ENCODE measurements around the gene LEO1. TPM values are rescaled to one million over a fixed set of nuclear protein-coding genes. Genes with fewer than 3 reads are reported as not detected.

The LEO1 gene
- total and polyA plus RNA-seq, 4 donors, result 11.3 to 23.3 (median 13.9) TPM

DNA sequence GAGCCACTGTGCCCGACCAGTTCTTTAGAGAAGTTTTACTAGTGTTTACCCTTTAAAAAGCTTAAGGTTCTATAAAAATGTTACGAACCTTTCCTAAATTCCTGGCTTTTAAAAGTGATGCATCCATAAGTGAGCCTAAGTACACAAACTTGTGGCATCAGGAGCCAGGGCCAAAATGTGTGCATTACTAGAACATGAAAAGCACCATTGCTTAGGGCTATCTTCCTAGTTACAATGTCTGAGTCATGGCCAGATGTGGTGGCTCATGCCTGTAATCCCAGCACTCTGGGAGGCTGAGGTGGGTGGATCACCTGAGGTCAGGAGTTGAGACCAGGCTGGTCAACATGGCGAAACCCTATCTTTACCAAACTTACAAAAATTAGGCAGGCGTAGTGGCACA is 39.9 kb downstream of the LEO1 start:
- no peak overlapping the region for H3K27ac ChIP-seq (ENCODE audit: low read depth in 1 of 2, low read length in 2 of 2)
- no peak overlapping the region for H3K4me3 ChIP-seq (ENCODE audit: low read depth in 1 of 3, low read length in 3 of 3)
- no peaks in the 10 kb centered on the region for H3K4me1 ChIP-seq (ENCODE audit: control insufficient read depth in 4 of 4, insufficient read depth in 4 of 4, low read length in 3 of 4)
- DNase-seq (ENCODE audit: low spot score), result no peak
- H3K36me3 ChIP-seq (ENCODE audit: control insufficient read depth in 4 of 4, insufficient read depth in 3 of 4, low read depth in 1 of 4, low read length in 3 of 4), result peaks cover 0 to 4% (median 2%) of the 10 kb centered on the region in 4 donors
- no peaks in the 10 kb centered on the region for H3K9me3 ChIP-seq (ENCODE audit: control insufficient read depth in 4 of 4, low read length in 3 of 4)
- WGBS, result 98% methylated on average over 4 of the region's 4 CpGs
- H3K9ac ChIP-seq (ENCODE audit: low read depth in 1 of 2, low read length in 2 of 2), result no peak overlapping the region
- no peaks in the 10 kb centered on the region for H3K27me3 ChIP-seq (ENCODE audit: control insufficient read depth in 4 of 4, insufficient read depth in 4 of 4, low read length in 3 of 4)
- TF ChIP-seq REST (IDR thresholded peaks at IDR 0.05) (no peak), HNF4G (IDR thresholded peaks at IDR 0.05) (no peak), FOXA1 (IDR thresholded peaks at IDR 0.05) (no peak), NR2F2 (IDR thresholded peaks at IDR 0.05) (no peak), EGR1 (IDR thresholded peaks at IDR 0.05; ENCODE audit: low read depth in 2 of 2) (no peak), FOXA2 (IDR thresholded peaks at IDR 0.05) (no peak), JUND (IDR thresholded peaks at IDR 0.05) (no peak)

- H3K4me3 ChIP-seq (ENCODE audit: low read depth in 1 of 3, low read length in 3 of 3), result no peak overlapping the region
- TF ChIP-seq, protein P1, sequence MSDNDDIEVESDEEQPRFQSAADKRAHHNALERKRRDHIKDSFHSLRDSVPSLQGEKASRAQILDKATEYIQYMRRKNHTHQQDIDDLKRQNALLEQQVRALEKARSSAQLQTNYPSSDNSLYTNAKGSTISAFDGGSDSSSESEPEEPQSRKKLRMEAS (IDR thresholded peaks at IDR 0.05), result no peak
- TF ChIP-seq EGR1 (IDR thresholded peaks at IDR 0.05; ENCODE audit: low read depth in 2 of 2), result no peak
- no peak for TF ChIP-seq HNF4A (conservative IDR thresholded peaks at IDR 0.05)
- no peak for TF ChIP-seq REST (IDR thresholded peaks at IDR 0.05)
- no peak for TF ChIP-seq TAF1 (conservative IDR thresholded peaks at IDR 0.05)
- TF ChIP-seq RAD21 (IDR thresholded peaks at IDR 0.05), result no peak
- no peak for TF ChIP-seq FOXA2 (IDR thresholded peaks at IDR 0.05)
- no peak for TF ChIP-seq FOXA1 (IDR thresholded peaks at IDR 0.05)
- no peak for TF ChIP-seq ZBTB33 (IDR thresholded peaks at IDR 0.05)
- no peak for TF ChIP-seq JUND (IDR thresholded peaks at IDR 0.05)
- TF ChIP-seq RXRA (IDR thresholded peaks at IDR 0.05), result no peak
- TF ChIP-seq GABPA (IDR thresholded peaks at IDR 0.05 in 1 of 2, conservative IDR thresholded peaks at IDR 0.05 in 1 of 2), result no peak
- no peak for TF ChIP-seq CTCF (IDR thresholded peaks at IDR 0.05; ENCODE audit: low read depth, low read length, missing input control)
- TF ChIP-seq SP1 (IDR thresholded peaks at IDR 0.05), result no peak
- no peak for TF ChIP-seq YY1 (IDR thresholded peaks at IDR 0.05)
- TF ChIP-seq NR2F2 (IDR thresholded peaks at IDR 0.05), result no peak
- no peaks in the 10 kb centered on the region for H3K27me3 ChIP-seq (ENCODE audit: control insufficient read depth in 4 of 4, insufficient read depth in 4 of 4, low read length in 3 of 4)
- H3K27ac ChIP-seq (ENCODE audit: low read depth in 1 of 2, low read length in 2 of 2), result no peak overlapping the region
- H3K9me3 ChIP-seq (ENCODE audit: control insufficient read depth in 4 of 4, low read length in 3 of 4), result no peaks in the 10 kb centered on the region
- H3K9ac ChIP-seq (ENCODE audit: low read depth in 1 of 2, low read length in 2 of 2), result no peak overlapping the region
- WGBS, result over 99% methylated on average over 3 of the region's 3 CpGs
- H3K36me3 ChIP-seq (ENCODE audit: control insufficient read depth in 4 of 4, insufficient read depth in 3 of 4, low read depth in 1 of 4, low read length in 3 of 4), result peaks cover 1 to 3% (median 1%) of the 10 kb centered on the region in 4 donors
- H3K4me1 ChIP-seq (ENCODE audit: control insufficient read depth in 4 of 4, insufficient read depth in 4 of 4, low read length in 3 of 4), result no peaks in the 10 kb centered on the region
- no peak for DNase-seq (ENCODE audit: low spot score)
These were observed 40.6 kb downstream of the LEO1 start for GRCh38 chr15:51931016-51931415.

Data from liver (tissue), 9 donors.